Ishikawa (cell line): ENCODE data around the gene CLEC6A.

ENCODE experiments used
- CEBPB ChIP-seq: IDR thresholded peaks from 2 replicates; pipeline ENCODE4 v1.6.1; 2012
- CREB1 ChIP-seq: IDR thresholded peaks from 2 replicates; pipeline ENCODE4 v1.6.1; 2012; ENCODE audit warnings: low read depth
- EGR1 ChIP-seq: IDR thresholded peaks from 2 replicates; pipeline ENCODE4 v1.6.1; 2012
- EP300 ChIP-seq: IDR thresholded peaks from 2 replicates; pipeline ENCODE4 v1.6.1; 2012; ENCODE audit warnings: borderline replicate concordance
- FOXM1 ChIP-seq: IDR thresholded peaks from 2 replicates; pipeline ENCODE4 v1.6.1; 2012; ENCODE audit warnings: low read depth, borderline replicate concordance
- MAX ChIP-seq: IDR thresholded peaks from 2 replicates; pipeline ENCODE4 v1.6.1; 2012
- NFIC ChIP-seq: IDR thresholded peaks from 2 replicates; pipeline ENCODE4 v1.6.1; 2012
- RAD21 ChIP-seq: IDR thresholded peaks from 2 replicates; pipeline ENCODE4 v1.6.1; 2012; ENCODE audit warnings: low read depth
- REST ChIP-seq: IDR thresholded peaks from 2 replicates; pipeline ENCODE4 v1.6.1; 2012; ENCODE audit warnings: low read depth, mild to moderate bottlenecking
- TAF1 ChIP-seq: IDR thresholded peaks from 2 replicates; pipeline ENCODE4 v1.6.1; 2012; ENCODE audit warnings: low read depth, mild to moderate bottlenecking
- USF1 ChIP-seq: IDR thresholded peaks from 2 replicates; pipeline ENCODE4 v1.6.1; 2012
- YY1 ChIP-seq: IDR thresholded peaks from 2 replicates; pipeline ENCODE4 v1.6.1; 2012; ENCODE audit warnings: low read depth
- ZBTB7A ChIP-seq: IDR thresholded peaks from 2 replicates; pipeline ENCODE4 v1.6.1; 2012; ENCODE audit warnings: low read depth

GRCh38 chr12:8449355-8449859, 6.4 kb upstream of the CLEC6A start:
- TF ChIP-seq TAF1 (no peak), ZBTB7A (no peak), EP300 (no peak), REST (no peak), CREB1 (no peak), RAD21 (no peak), MAX (no peak), USF1 (no peak), YY1 (no peak), EGR1 (no peak), CEBPB (no peak), NFIC (no peak), FOXM1 (no peak)
